ENCODE data around the gene TMEM208. TPM values are rescaled to one million over a fixed set of nuclear protein-coding genes. Genes with fewer than 3 reads are reported as not detected.

Gene TMEM208
- total and polyA plus RNA-seq, 2 of the 8 experiments (the other 6 are each of a cell fraction or from before 2014, with no cell fraction given): 37.7 to 100.0 TPM

DNA sequence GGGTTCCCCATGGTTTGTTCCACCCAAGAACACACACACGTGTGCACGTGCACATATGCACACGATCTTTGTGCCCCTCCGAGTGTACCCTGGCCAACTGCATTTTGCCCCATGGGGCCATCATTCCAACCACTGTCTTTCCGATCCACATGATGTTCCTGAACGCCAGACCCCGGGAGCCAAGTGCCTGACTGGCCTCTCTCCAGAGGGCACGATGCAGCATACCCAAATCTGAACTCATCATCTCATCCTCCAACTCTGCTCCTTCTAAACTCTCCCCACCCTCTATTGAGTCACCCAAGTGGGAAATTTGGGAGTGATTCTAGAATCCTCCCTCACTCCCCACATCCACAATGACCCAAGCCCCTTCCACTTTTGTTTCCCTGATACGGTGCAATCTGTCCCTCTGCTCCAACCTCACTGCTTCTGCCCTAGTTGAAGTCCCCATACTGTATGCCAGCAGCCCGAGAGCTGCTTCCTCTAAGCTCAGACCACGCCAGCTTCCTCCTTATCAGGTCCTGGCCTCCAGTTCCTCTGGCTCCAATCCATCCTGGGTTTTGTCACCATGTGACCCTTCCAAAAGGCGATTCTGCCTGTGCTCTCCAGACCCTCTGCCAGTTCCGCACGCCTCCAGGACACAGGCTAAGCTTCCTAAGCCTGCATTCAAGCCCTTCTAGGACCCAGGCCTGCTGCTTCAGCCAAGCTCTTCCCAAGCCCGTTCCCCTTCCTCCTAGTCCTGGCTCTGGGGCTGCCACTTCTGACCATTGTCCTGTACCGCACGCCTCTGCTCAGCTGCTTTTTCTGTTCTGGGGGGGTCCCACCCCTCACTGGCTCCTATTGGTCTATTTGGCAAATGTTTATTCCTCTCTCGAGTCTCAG lies 10.1 kb upstream of the TMEM208 start:
- no peak overlapping the region for H2BK15ac ChIP-seq (ENCODE audit: low read length)
- no peaks in the 10 kb centered on the region for H3K23me2 ChIP-seq (ENCODE audit: low read depth, low read length)
- H2BK20ac ChIP-seq (ENCODE audit: low read length): no peak overlapping the region
- no peak overlapping the region for H2BK5ac ChIP-seq (ENCODE audit: low read depth, low read length)
- no peak overlapping the region for H4K8ac ChIP-seq (ENCODE audit: extremely low read depth, insufficient read depth, low read length)
- H2BK120ac ChIP-seq (replicated peaks; ENCODE audit: low read depth, low read length): no peak overlapping the region
- H2AK5ac ChIP-seq (ENCODE audit: low read depth, low read length): no peak overlapping the region
- CTCF ChIA-PET (ENCODE audit: partially characterized antibody): interaction anchor here (0.8 to 1.5 kb wide), 3 partner anchors 10 to 22 kb away, joined by 3 to 5 read pairs (median 5); partner anchors contain the start of gene TMEM208
- H3K27ac ChIP-seq (ENCODE audit: low read depth, low read length): no peak overlapping the region
- H3K56ac ChIP-seq (replicated peaks; ENCODE audit: insufficient read length, low read depth, low read length): no peak overlapping the region
- no peaks in the 10 kb centered on the region for H3K4me1 ChIP-seq (replicated peaks in 1 of 4; ENCODE audit: control insufficient read depth in 3 of 4, insufficient read depth in 4 of 4, low read length in 3 of 4)
- no peak overlapping the region for H4K5ac ChIP-seq (ENCODE audit: insufficient read length, low read depth, low read length)
- POLR2A ChIA-PET (ENCODE audit: partially characterized antibody): interaction anchor here (1.1 to 1.3 kb wide), 2 partner anchors 10 to 15 kb away, joined by 3 read pairs; partner anchors contain the start of gene TMEM208
- no peaks in the 10 kb centered on the region for H3K79me1 ChIP-seq (ENCODE audit: low read depth, low read length)
- H3K9me3 ChIP-seq (ENCODE audit: insufficient read depth in 2 of 2, low read depth in 1 of 2, low read length in 1 of 2): no peaks in the 10 kb centered on the region
- FAIRE-seq (no peak), DNase-seq (ENCODE audit: low read depth in 1 of 2, low spot score in 2 of 2) (no peak)
- no peak overlapping the region for H2BK12ac ChIP-seq (ENCODE audit: low read depth, low read length)
- no peak overlapping the region for H3K18ac ChIP-seq (ENCODE audit: extremely low read depth, low read length)
- H3K4ac ChIP-seq (replicated peaks; ENCODE audit: insufficient read length, low read depth, low read length): no peak overlapping the region
- H3K79me2 ChIP-seq (ENCODE audit: control insufficient read depth in 1 of 2, insufficient read depth in 2 of 2, low read length in 2 of 2): no peaks in the 10 kb centered on the region
- WGBS, 2 experiments (ENCODE audit: extremely low coverage in 1 of 2, insufficient coverage in 1 of 2, insufficient read length in 1 of 2, insufficient replicate concordance in 2 of 2, low coverage in 1 of 2, low lambda C conversion rate in 2 of 2, missing lambda C conversion rate in 1 of 2): 90% methylated on average over 18 of the region's 18 CpGs; no CpG with 5 or more reads in 1 of the 2 experiments
- H3K23ac ChIP-seq (ENCODE audit: insufficient read length): no peak overlapping the region
- no peak overlapping the region for H3K4me2 ChIP-seq (ENCODE audit: insufficient read depth in 1 of 2, low read depth in 2 of 2, low read length in 2 of 2)
- no peak overlapping the region for H2AFZ ChIP-seq (ENCODE audit: low read length)
- H3K14ac ChIP-seq (ENCODE audit: insufficient read length): no peak overlapping the region
- no peaks in the 10 kb centered on the region for H4K20me1 ChIP-seq (replicated peaks in 1 of 2; ENCODE audit: control insufficient read depth in 1 of 2, insufficient read depth in 2 of 2, low read length in 2 of 2)
- H3K4me3 ChIP-seq (ENCODE audit: extremely low read depth in 1 of 4, insufficient read depth in 2 of 4, low read depth in 3 of 4, low read length in 4 of 4): no peak overlapping the region
- no peaks in the 10 kb centered on the region for H3K36me3 ChIP-seq (ENCODE audit: control insufficient read depth in 2 of 4, insufficient read depth in 4 of 4, low read length in 3 of 4)
- H3K27me3 ChIP-seq (replicated peaks in 1 of 4; ENCODE audit: control insufficient read depth in 3 of 4, extremely low read depth in 1 of 4, insufficient read depth in 3 of 4, low read length in 3 of 4): peaks cover 0 to 10% (median 7%) of the 10 kb centered on the region in 4 experiments; a peak in 4 of 7 replicates
- H4K91ac ChIP-seq (replicated peaks; ENCODE audit: insufficient read length, low read length): no peak overlapping the region
- no peak overlapping the region for H3K9ac ChIP-seq (replicated peaks in 1 of 4; ENCODE audit: extremely low read depth in 1 of 4, low read depth in 3 of 4, low read length in 3 of 4)
- TF ChIP-seq CREB1 (IDR thresholded peaks at IDR 0.05): no peak
- TF ChIP-seq SP2 (IDR thresholded peaks at IDR 0.05; ENCODE audit: low read length): no peak
- TF ChIP-seq NRF1 (IDR thresholded peaks at IDR 0.05; ENCODE audit: low read depth, low read length): no peak
- TF ChIP-seq RXRA (IDR thresholded peaks at IDR 0.05; ENCODE audit: insufficient read depth, low read depth, low read length): no peak
- no peak for TF ChIP-seq SIX5 (IDR thresholded peaks at IDR 0.05; ENCODE audit: low read depth, low read length)
- TF ChIP-seq SUZ12 (IDR thresholded peaks at IDR 0.05; ENCODE audit: low read length): no peak
- TF ChIP-seq CBX8 (IDR thresholded peaks at IDR 0.05; ENCODE audit: borderline replicate concordance, low read depth, low read length): no peak
- no peak for TF ChIP-seq GTF2F1 (IDR thresholded peaks at IDR 0.05; ENCODE audit: borderline replicate concordance, low read depth, low read length)
- TF ChIP-seq JUN (IDR thresholded peaks at IDR 0.05; ENCODE audit: low read depth, low read length): no peak
- TF ChIP-seq, protein P1, sequence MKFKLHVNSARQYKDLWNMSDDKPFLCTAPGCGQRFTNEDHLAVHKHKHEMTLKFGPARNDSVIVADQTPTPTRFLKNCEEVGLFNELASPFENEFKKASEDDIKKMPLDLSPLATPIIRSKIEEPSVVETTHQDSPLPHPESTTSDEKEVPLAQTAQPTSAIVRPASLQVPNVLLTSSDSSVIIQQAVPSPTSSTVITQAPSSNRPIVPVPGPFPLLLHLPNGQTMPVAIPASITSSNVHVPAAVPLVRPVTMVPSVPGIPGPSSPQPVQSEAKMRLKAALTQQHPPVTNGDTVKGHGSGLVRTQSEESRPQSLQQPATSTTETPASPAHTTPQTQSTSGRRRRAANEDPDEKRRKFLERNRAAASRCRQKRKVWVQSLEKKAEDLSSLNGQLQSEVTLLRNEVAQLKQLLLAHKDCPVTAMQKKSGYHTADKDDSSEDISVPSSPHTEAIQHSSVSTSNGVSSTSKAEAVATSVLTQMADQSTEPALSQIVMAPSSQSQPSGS (IDR thresholded peaks at IDR 0.05; ENCODE audit: low read length): no peak
- no peak for TF ChIP-seq ZNF274 (IDR thresholded peaks at IDR 0.05; ENCODE audit: borderline replicate concordance, extremely low read depth, low read length)
